ENCODE measurements around the gene ANP32E. TPM values are rescaled to one million over a fixed set of nuclear protein-coding genes. Genes with fewer than 3 reads are reported as not detected.

ANP32E gene
- total RNA-seq, 1 donor from 2014 or later, result 23.4 TPM

GRCh38 chr1:150168960-150169601, 66.8 kb downstream of the ANP32E start:
- no peak for DNase-seq (ENCODE audit: low spot score)

Other genes with a start within 250 kb of the ANP32E start
- gene OTUD7B, start 225.4 kb downstream of the ANP32E start, total RNA-seq, result 34.3 TPM
- 56.4 TPM for gene VPS45, start 168.3 kb downstream of the ANP32E start, total RNA-seq
- gene PLEKHO1, start 86.2 kb downstream of the ANP32E start, total RNA-seq, result 28.9 TPM
- gene CA14, start 21.7 kb upstream of the ANP32E start, total RNA-seq, result 1.4 TPM
- 133 TPM for gene APH1A, start 32.9 kb upstream of the ANP32E start, total RNA-seq
- 13.8 TPM for gene C1orf54, start 36.7 kb upstream of the ANP32E start, total RNA-seq
- 8.0 TPM for gene CIART, start 46.4 kb upstream of the ANP32E start, total RNA-seq
- 79.7 TPM for gene MRPS21, start 57.7 kb upstream of the ANP32E start, total RNA-seq
- 112 TPM for gene PRPF3, start 85.4 kb upstream of the ANP32E start, total RNA-seq
- gene RPRD2, start 128.0 kb upstream of the ANP32E start, total RNA-seq, result 44.7 TPM

Data from ureter (tissue), 1 donor.